ENCODE results near the gene PTPN11. TPM values are rescaled to one million over a fixed set of nuclear protein-coding genes. Genes with fewer than 3 reads are reported as not detected.

The PTPN11 gene
- total RNA-seq, 1 experiment from 2014 or later, result 181 TPM

GRCh38 chr12:112401903-112402498 is 16.7 kb upstream of the PTPN11 start:
- no peaks in the 10 kb centered on the region for H3K9me3 ChIP-seq (ENCODE audit: control insufficient read depth in 1 of 2, insufficient read depth in 1 of 2, low read depth in 1 of 2, low read length in 2 of 2)
- intact Hi-C loops (cut with micrococcal nuclease), result no loop called here
- no peak for TF ChIP-seq SP1 (IDR thresholded peaks at IDR 0.05; ENCODE audit: low read depth)
- no peak for TF ChIP-seq EZH2 (IDR thresholded peaks at IDR 0.05)
- no peak for TF ChIP-seq EZH2phosphoT487 (IDR thresholded peaks at IDR 0.05; ENCODE audit: borderline replicate concordance)
- no peak for TF ChIP-seq SRF (IDR thresholded peaks at IDR 0.05; ENCODE audit: low read depth)
- TF ChIP-seq ELF1 (IDR thresholded peaks at IDR 0.05; ENCODE audit: borderline replicate concordance, low read depth), result no peak
- TF ChIP-seq YY1 (IDR thresholded peaks at IDR 0.05; ENCODE audit: extremely low read depth, insufficient replicate concordance, low read depth, low read length), result no peak
- TF ChIP-seq FOSL1 (IDR thresholded peaks at IDR 0.05; ENCODE audit: low read depth), result no peak
- no peak for TF ChIP-seq CTCF (IDR thresholded peaks at IDR 0.05 in 2 of 3, conservative IDR thresholded peaks at IDR 0.05 in 1 of 3; ENCODE audit: borderline replicate concordance in 1 of 3, insufficient read depth in 1 of 3, low read depth in 2 of 3, low read length in 2 of 3)
- TF ChIP-seq REST (IDR thresholded peaks at IDR 0.05; ENCODE audit: low read depth), result no peak

More at GRCh38 chr12:112401903-112402498, 16.7 kb upstream of the PTPN11 start:
- no peaks in the 10 kb centered on the region for H3K4me1 ChIP-seq (ENCODE audit: control insufficient read depth in 1 of 2, insufficient read depth in 2 of 2, low read length in 2 of 2)
- no peak overlapping the region for H3K27ac ChIP-seq (ENCODE audit: low read depth, low read length)
- peaks cover 13% of the 10 kb centered on the region for H3K79me2 ChIP-seq (ENCODE audit: insufficient read depth, low read length)
- no TSS peak for BruUV-seq (replicated peaks)
- ChIA-PET POLR2A (interaction anchor here (1.5 kb wide), 1 partner anchor 14 kb away, joined by 3 read pairs; no protein-coding TSS in a partner anchor), RAD21 (ENCODE audit: low non-redundant PET in 1 of 2, low total read pairs in 2 of 2, uncharacterized antibody in 2 of 2, unreplicated experiment in 2 of 2) (no interaction called here), CTCF (no interaction called here)
- H3K9ac ChIP-seq (ENCODE audit: low read length), result no peak overlapping the region
- H3K9me2 ChIP-seq (ENCODE audit: insufficient read depth), result no peaks in the 10 kb centered on the region
- DNase-seq (ENCODE audit: low read depth, low spot score) (no peak), ATAC-seq (no peak)
- H3K4me3 ChIP-seq (replicated peaks in 1 of 2; ENCODE audit: low read depth in 1 of 2, low read length in 2 of 2), result no peak overlapping the region
- no peak overlapping the region for H3K4me2 ChIP-seq (ENCODE audit: low read length)
- H2AFZ ChIP-seq (ENCODE audit: low read depth, low read length, poor library complexity, severe bottlenecking), result no peak overlapping the region
- H3K36me3 ChIP-seq (ENCODE audit: control insufficient read depth in 1 of 2, insufficient read depth in 2 of 2, low read length in 2 of 2), result peaks cover 18 to 28% of the 10 kb centered on the region in 2 experiments
- H4K20me1 ChIP-seq (ENCODE audit: insufficient read depth), result peaks cover 19% of the 10 kb centered on the region; the same call in 1 of the 2 replicates
- no peaks in the 10 kb centered on the region for H3K27me3 ChIP-seq (ENCODE audit: insufficient read depth, low read length)

Measured in HCT116 (cell line).